ENCODE results near the gene IQGAP3.
"Not testable (repeated sequence)": the region's sequence is repeated elsewhere in the genome, so short reads cannot be mapped to it uniquely, and the experiment has no call there.

The IQGAP3 gene

DNA sequence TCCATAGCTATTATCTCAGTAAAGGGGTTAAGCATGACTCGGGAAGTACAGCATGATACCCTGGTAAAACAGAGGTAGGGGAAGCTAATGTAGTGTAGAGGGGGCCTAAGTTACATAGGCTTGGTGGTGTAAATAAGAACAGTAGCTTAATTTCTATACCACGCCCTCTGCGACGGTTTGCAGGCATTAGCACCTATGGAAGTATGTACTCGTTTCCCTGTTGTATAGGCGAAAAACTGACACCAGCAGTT, 18.7 kb upstream of the IQGAP3 start:
- no peaks in the 10 kb centered on the region for H3K27me3 ChIP-seq (ENCODE audit: insufficient read depth, low read depth)
- H3K27ac ChIP-seq, result peak overlapping the region; percentile 43
- no peaks in the 10 kb centered on the region for H4K20me1 ChIP-seq (ENCODE audit: insufficient read depth)
- H3K4me2 ChIP-seq, result peak overlapping the region; percentile 68
- H3K79me2 ChIP-seq (ENCODE audit: insufficient read depth, low read depth), result peaks cover 11% of the 10 kb centered on the region; the same call in 1 of the 2 replicates
- TF ChIP-seq, protein P1, sequence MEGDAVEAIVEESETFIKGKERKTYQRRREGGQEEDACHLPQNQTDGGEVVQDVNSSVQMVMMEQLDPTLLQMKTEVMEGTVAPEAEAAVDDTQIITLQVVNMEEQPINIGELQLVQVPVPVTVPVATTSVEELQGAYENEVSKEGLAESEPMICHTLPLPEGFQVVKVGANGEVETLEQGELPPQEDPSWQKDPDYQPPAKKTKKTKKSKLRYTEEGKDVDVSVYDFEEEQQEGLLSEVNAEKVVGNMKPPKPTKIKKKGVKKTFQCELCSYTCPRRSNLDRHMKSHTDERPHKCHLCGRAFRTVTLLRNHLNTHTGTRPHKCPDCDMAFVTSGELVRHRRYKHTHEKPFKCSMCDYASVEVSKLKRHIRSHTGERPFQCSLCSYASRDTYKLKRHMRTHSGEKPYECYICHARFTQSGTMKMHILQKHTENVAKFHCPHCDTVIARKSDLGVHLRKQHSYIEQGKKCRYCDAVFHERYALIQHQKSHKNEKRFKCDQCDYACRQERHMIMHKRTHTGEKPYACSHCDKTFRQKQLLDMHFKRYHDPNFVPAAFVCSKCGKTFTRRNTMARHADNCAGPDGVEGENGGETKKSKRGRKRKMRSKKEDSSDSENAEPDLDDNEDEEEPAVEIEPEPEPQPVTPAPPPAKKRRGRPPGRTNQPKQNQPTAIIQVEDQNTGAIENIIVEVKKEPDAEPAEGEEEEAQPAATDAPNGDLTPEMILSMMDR (conservative IDR thresholded peaks at IDR 0.05; ENCODE audit: low read depth, low read length), result 0 out of 2 replicates have a peak, but pooled peaks have one; percentile 41
- H3K4me1 ChIP-seq (ENCODE audit: low read depth, poor library complexity, severe bottlenecking), result peaks cover 35% of the 10 kb centered on the region
- peak overlapping the region; percentile 82 for H3K9ac ChIP-seq
- H3K36me3 ChIP-seq (ENCODE audit: insufficient read depth), result peaks cover 14% of the 10 kb centered on the region; the same call in 1 of the 2 replicates
- H2AFZ ChIP-seq (ENCODE audit: low read depth), result peak overlapping the region; percentile 67
- H3K4me3 ChIP-seq (IDR thresholded peaks at IDR 0.05; ENCODE audit: insufficient read depth, low read depth, low read length), result peak overlapping the region; percentile 100

DNA sequence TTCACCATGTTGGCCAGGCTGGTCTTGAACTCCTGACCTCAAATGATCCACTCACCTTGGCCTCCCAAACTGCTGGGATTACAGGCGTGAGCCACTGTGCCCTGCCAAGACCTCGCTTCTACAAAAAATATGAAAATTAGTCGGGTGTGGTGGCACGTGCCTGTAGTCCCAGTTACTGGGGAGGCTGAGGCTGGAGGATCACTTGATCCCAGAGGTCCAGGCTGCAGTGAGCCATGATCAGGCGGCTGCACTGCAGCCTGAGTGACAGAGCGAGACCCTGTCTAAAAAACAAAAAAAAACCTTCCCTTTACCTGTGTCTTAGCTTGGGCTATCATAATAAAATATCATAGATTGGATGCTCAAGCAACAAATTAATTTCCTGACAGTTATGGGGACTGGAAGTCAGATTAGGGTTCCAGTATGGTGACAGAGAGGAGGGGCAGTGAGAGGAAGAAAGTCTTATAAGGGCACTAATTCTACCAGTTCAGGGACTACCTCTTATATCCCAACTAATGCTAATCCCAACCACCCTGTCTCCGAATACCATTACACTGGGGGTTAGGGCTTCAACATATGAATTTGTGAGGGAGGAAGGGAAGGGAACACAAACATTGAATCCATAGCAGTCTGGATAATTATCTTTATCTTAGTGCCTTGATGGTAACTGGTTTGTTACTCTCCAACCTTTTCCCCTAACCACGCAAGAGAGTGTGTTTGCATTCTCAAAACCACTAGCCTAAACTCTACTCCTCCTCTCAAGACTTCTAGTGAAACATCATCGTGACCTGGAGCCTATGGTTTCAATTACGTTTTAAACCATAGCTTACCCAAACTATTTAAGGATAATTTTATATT, 18.2 kb upstream of the IQGAP3 start:
- H3K4me1 ChIP-seq (ENCODE audit: low read depth, poor library complexity, severe bottlenecking), result peaks cover 35% of the 10 kb centered on the region
- peak overlapping the region; percentile 82 for H3K9ac ChIP-seq
- TF ChIP-seq, protein P1 (conservative IDR thresholded peaks at IDR 0.05; ENCODE audit: low read depth, low read length), result no peak
- peak overlapping the region; percentile 68 for H3K4me2 ChIP-seq
- no peaks in the 10 kb centered on the region for H3K27me3 ChIP-seq (ENCODE audit: insufficient read depth, low read depth)
- peak overlapping the region; percentile 43 for H3K27ac ChIP-seq
- peak overlapping the region; percentile 67 for H2AFZ ChIP-seq (ENCODE audit: low read depth)
- peaks cover 11% of the 10 kb centered on the region; the same call in 1 of the 2 replicates for H3K79me2 ChIP-seq (ENCODE audit: insufficient read depth, low read depth)
- peak overlapping the region; percentile 100 for H3K4me3 ChIP-seq (IDR thresholded peaks at IDR 0.05; ENCODE audit: insufficient read depth, low read depth, low read length)
- H3K36me3 ChIP-seq (ENCODE audit: insufficient read depth), result peaks cover 10% of the 10 kb centered on the region; the same call in 1 of the 2 replicates
- H4K20me1 ChIP-seq (ENCODE audit: insufficient read depth), result no peaks in the 10 kb centered on the region

DNA sequence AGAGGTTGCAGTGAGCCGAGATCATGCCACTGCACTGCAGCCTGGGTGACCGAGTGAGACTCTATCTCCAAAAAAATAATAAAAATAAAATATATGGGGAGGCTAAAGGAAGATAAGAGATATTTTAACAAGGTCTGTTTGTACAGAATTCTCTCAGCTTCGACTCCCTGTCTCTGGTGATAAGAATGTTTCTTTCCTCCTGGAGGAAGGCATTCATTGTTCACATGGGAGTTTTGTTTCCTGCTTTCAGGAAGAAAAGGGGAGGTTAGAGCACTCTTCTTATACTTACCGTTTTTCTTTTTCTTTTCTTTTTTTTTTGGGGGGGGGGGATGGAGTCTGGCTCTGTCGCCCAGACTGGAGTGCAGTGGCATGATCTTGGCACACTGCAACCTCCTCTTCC, 17.2 kb upstream of the IQGAP3 start:
- H4K20me1 ChIP-seq (ENCODE audit: insufficient read depth), result no peaks in the 10 kb centered on the region
- no peak overlapping the region for H3K27ac ChIP-seq
- peaks cover 38% of the 10 kb centered on the region for H3K4me1 ChIP-seq (ENCODE audit: low read depth, poor library complexity, severe bottlenecking)
- H2AFZ ChIP-seq (ENCODE audit: low read depth), result no peak overlapping the region
- H3K27me3 ChIP-seq (ENCODE audit: insufficient read depth, low read depth), result no peaks in the 10 kb centered on the region
- peaks cover 6% of the 10 kb centered on the region; the same call in 1 of the 2 replicates for H3K36me3 ChIP-seq (ENCODE audit: insufficient read depth)
- TF ChIP-seq, protein P1 (conservative IDR thresholded peaks at IDR 0.05; ENCODE audit: low read depth, low read length), result no peak
- no peak overlapping the region for H3K4me3 ChIP-seq (IDR thresholded peaks at IDR 0.05; ENCODE audit: insufficient read depth, low read depth, low read length)
- H3K9ac ChIP-seq, result no peak overlapping the region
- H3K79me2 ChIP-seq (ENCODE audit: insufficient read depth, low read depth), result peaks cover 11% of the 10 kb centered on the region; the same call in 1 of the 2 replicates
- no peak overlapping the region for H3K4me2 ChIP-seq

DNA sequence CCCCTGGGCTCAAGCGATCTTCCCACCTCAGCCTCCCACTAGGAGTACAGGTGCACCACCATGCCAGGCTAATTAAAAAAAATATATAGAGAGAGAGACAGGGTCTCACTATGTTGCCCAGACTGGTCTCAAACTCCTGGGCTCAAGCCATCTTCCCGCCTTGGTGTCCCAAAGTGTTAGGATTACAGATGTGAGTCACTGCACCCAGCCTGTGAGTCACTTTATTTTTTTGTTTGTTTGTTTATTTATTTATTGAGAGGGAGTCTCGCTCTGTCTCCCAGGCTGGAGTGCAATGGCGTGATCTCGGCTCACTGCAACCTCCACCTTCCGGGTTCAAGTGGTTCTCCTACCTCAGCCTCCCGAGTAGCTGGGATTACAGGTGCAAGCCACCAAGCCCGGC, 15.6 kb upstream of the IQGAP3 start:
- not testable (repeated sequence) for H2AFZ ChIP-seq (ENCODE audit: low read depth); H3K27me3 ChIP-seq (ENCODE audit: insufficient read depth, low read depth); H3K27ac ChIP-seq; H4K20me1 ChIP-seq (ENCODE audit: insufficient read depth); H3K4me2 ChIP-seq; H3K9ac ChIP-seq; H3K4me3 ChIP-seq (IDR thresholded peaks at IDR 0.05; ENCODE audit: insufficient read depth, low read depth, low read length); H3K36me3 ChIP-seq (ENCODE audit: insufficient read depth)
- Histone ChIP-seq H3K79me2 (ENCODE audit: insufficient read depth, low read depth) (peaks cover 11% of the 10 kb centered on the region; the same call in 1 of the 2 replicates), H3K4me1 (ENCODE audit: low read depth, poor library complexity, severe bottlenecking) (peaks cover 33% of the 10 kb centered on the region)

DNA sequence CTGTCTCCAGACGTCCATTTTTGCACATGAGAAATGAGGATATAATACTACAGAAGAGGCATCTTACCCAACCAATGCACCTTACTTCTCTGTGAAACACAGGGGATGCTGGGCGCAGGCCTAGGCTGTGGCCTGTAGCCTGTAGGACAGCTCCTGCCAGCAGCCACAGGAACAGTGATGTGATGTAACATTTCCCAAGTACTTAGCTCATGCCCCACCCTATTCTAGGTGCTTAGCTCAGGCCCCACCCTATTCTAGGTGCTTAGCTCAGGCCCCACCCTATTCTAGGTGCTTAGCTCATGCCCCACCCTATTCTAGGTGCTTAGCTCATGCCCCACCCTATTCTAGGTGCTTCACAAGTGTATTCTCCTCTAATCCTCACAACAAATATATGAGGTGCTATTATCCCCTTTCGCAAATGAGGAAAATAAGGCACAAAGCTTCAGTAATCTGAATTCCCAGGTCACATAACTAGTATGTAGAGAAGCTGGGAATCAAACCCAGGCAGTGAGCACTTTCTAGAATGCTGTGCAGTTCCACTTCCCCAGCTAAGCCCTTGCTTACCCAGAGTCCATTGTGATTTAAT, 14.6 kb upstream of the IQGAP3 start:
- Histone ChIP-seq H3K79me2 (ENCODE audit: insufficient read depth, low read depth) (peaks cover 2% of the 10 kb centered on the region; the same call in 1 of the 2 replicates), H3K27me3 (ENCODE audit: insufficient read depth, low read depth) (no peaks in the 10 kb centered on the region), H3K4me3 (IDR thresholded peaks at IDR 0.05; ENCODE audit: insufficient read depth, low read depth, low read length) (no peak overlapping the region), H3K4me1 (ENCODE audit: low read depth, poor library complexity, severe bottlenecking) (peaks cover 23% of the 10 kb centered on the region), H2AFZ (ENCODE audit: low read depth) (no peak overlapping the region), H3K36me3 (ENCODE audit: insufficient read depth) (no peaks in the 10 kb centered on the region), H4K20me1 (ENCODE audit: insufficient read depth) (no peaks in the 10 kb centered on the region), H3K9ac (no peak overlapping the region), H3K27ac (no peak overlapping the region), H3K4me2 (no peak overlapping the region)
- TF ChIP-seq, protein P1 (conservative IDR thresholded peaks at IDR 0.05; ENCODE audit: low read depth, low read length), result no peak

Measured in KMS-11 (cell line).